ENCODE measurements around the gene PRKN.
A peak's percentile ranks its signal among the peaks of the same experiment; 100 is the strongest.

Gene PRKN

DNA sequence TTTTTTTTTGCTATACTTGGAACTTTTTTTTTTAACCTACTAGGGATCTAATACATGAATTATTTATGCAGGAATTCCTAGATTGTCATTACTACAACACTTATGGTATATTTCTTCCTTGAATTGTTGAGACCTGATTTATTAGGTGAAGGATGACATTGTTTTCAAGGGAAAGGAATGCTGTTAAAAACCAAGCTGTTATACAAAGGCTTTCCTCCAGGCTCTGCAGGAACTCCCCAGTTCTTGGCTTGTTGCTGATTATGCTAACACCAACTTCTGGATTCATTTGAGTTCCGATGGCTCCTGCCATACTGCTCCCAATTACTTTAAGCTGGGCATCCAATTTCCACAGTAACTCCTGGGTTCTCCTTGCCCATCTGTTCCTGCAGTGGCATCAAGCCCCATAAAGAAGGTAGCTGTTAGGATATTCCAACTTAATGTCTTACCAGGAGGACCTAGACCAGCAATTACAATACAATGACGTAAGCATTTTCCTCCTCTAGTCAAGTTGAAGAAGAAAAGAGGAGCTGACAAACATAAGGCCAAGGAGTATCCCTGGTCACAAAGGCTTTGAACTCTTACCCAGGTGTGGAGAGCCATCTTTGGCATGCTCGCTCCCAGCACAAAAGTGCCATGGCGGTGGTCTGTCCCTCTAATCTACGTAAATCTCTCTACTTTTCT lies 1237.8 kb downstream of the PRKN start:
- H4K8ac ChIP-seq (ENCODE audit: low read length) = no peak overlapping the region
- H2AK5ac ChIP-seq (ENCODE audit: low read length, severe bottlenecking) = no peak overlapping the region
- H3K27me3 ChIP-seq (ENCODE audit: control insufficient read depth in 1 of 2, insufficient read depth in 1 of 2, low read length in 2 of 2) = no peaks in the 10 kb centered on the region

DNA sequence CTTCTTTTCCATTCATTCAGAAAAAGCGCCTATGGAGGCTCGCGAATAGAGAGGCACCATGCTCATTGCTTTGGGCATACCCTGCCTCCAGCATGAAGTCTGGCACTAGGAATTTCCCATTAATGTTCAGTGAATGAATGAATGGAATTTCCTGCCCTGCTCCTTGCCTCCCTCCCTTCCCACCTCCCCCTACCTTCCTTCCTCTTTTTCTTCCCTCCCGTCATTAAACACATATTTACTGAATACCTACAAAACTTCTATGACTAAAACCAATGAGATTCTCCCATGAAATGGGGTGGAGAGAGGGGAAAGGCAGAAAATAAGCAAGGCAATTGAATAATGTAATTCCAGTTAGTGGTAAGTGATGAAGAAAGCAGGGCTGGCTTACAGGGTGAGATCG lies 1239.9 kb downstream of the PRKN start:
- H2BK12ac ChIP-seq (ENCODE audit: low read length in 2 of 2) = no peak overlapping the region
- H3K18ac ChIP-seq (ENCODE audit: low read depth in 1 of 2, low read length in 2 of 2) = no peak overlapping the region
- H3K79me1 ChIP-seq (replicated peaks; ENCODE audit: low read length, poor library complexity, severe bottlenecking) = no peaks in the 10 kb centered on the region
- no peak overlapping the region for H3K23ac ChIP-seq (ENCODE audit: low read length in 2 of 2)
- H3K14ac ChIP-seq (ENCODE audit: low read length in 2 of 2) = no peak overlapping the region
- no peaks in the 10 kb centered on the region for H3K36me3 ChIP-seq (ENCODE audit: control insufficient read depth in 1 of 2, insufficient read depth in 2 of 2, low read depth in 1 of 2, low read length in 2 of 2)
- H3K27me3 ChIP-seq (ENCODE audit: control insufficient read depth in 1 of 2, insufficient read depth in 1 of 2, low read length in 2 of 2) = no peaks in the 10 kb centered on the region
- no peak overlapping the region for H2BK15ac ChIP-seq (ENCODE audit: low read depth, poor library complexity, severe bottlenecking)
- H3K9me3 ChIP-seq (ENCODE audit: control insufficient read depth, low read length) = peaks cover 3% of the 10 kb centered on the region
- H3K4me1 ChIP-seq (ENCODE audit: control insufficient read depth, insufficient read depth, low read depth, low read length) = peaks cover 6% of the 10 kb centered on the region
- no peak overlapping the region for H2BK120ac ChIP-seq (ENCODE audit: low read depth, low read length)
- H2AFZ ChIP-seq (ENCODE audit: low read depth, low read length) = no peak overlapping the region
- no peak overlapping the region for H3K9ac ChIP-seq (ENCODE audit: low read length)
- H3K27ac ChIP-seq (ENCODE audit: low read length, poor library complexity, severe bottlenecking) = peak overlapping the region; percentile 3
- H2BK5ac ChIP-seq (ENCODE audit: low read depth, low read length, poor library complexity, severe bottlenecking) = no peak overlapping the region
- H2AK5ac ChIP-seq (ENCODE audit: low read length, severe bottlenecking) = no peak overlapping the region
- no peak for DNase-seq
- WGBS = 97% methylated on average over 4 of the region's 5 CpGs
- no peak overlapping the region for H3K4me3 ChIP-seq (ENCODE audit: insufficient read depth in 1 of 2, low read depth in 1 of 2, low read length in 2 of 2)
- no peak overlapping the region for H3K4ac ChIP-seq (ENCODE audit: low read depth in 1 of 2, low read length in 2 of 2)
- H4K8ac ChIP-seq (ENCODE audit: low read length) = no peak overlapping the region
- no peak overlapping the region for H3K4me2 ChIP-seq (ENCODE audit: low read length, poor library complexity, severe bottlenecking)
- H4K91ac ChIP-seq (ENCODE audit: low read length) = no peak overlapping the region

More for the DNA sequence above, 1237.8 kb downstream of the PRKN start:
- Histone ChIP-seq H4K91ac (ENCODE audit: low read length) (no peak overlapping the region), H3K14ac (ENCODE audit: low read length in 2 of 2) (no peak overlapping the region), H3K9ac (ENCODE audit: low read length) (no peak overlapping the region), H2BK15ac (ENCODE audit: low read depth, poor library complexity, severe bottlenecking) (no peak overlapping the region), H3K23ac (ENCODE audit: low read length in 2 of 2) (no peak overlapping the region), H3K27ac (ENCODE audit: low read length, poor library complexity, severe bottlenecking) (no peak overlapping the region), H3K79me1 (replicated peaks; ENCODE audit: low read length, poor library complexity, severe bottlenecking) (no peaks in the 10 kb centered on the region), H2BK120ac (ENCODE audit: low read depth, low read length) (no peak overlapping the region), H3K36me3 (ENCODE audit: control insufficient read depth in 1 of 2, insufficient read depth in 2 of 2, low read depth in 1 of 2, low read length in 2 of 2) (no peaks in the 10 kb centered on the region), H3K9me3 (ENCODE audit: control insufficient read depth, low read length) (peaks cover 3% of the 10 kb centered on the region), H2BK5ac (ENCODE audit: low read depth, low read length, poor library complexity, severe bottlenecking) (no peak overlapping the region), H3K4ac (ENCODE audit: low read depth in 1 of 2, low read length in 2 of 2) (no peak overlapping the region), H3K18ac (ENCODE audit: low read depth in 1 of 2, low read length in 2 of 2) (no peak overlapping the region), H3K4me2 (ENCODE audit: low read length, poor library complexity, severe bottlenecking) (no peak overlapping the region), H2BK12ac (ENCODE audit: low read length in 2 of 2) (no peak overlapping the region), H3K4me3 (ENCODE audit: insufficient read depth in 1 of 2, low read depth in 1 of 2, low read length in 2 of 2) (no peak overlapping the region), H2AFZ (ENCODE audit: low read depth, low read length) (no peak overlapping the region), H3K4me1 (ENCODE audit: control insufficient read depth, insufficient read depth, low read depth, low read length) (peaks cover 6% of the 10 kb centered on the region)
- no peak for DNase-seq
- WGBS = 90% methylated on average over 5 of the region's 5 CpGs

DNA sequence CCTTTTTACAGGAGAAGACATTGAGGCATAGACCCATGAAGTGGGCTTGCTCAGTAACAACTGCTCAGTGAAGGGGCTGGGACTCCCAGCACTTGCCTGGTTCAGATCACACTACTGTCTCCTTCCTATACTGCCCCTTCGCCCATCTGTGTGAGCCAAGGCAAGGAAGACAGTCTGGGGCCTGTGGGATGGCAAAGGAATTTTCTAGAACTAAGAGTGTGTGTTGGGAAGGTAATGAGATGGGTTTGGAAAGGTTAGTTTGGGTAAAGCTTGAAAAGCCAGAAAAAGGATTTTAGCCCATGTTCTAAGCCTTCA lies 1240.4 kb downstream of the PRKN start:
- 70% methylated on average over 1 of the region's 1 CpG for WGBS
- Histone ChIP-seq H3K18ac (ENCODE audit: low read depth in 1 of 2, low read length in 2 of 2) (no peak overlapping the region), H3K36me3 (ENCODE audit: control insufficient read depth in 1 of 2, insufficient read depth in 2 of 2, low read depth in 1 of 2, low read length in 2 of 2) (no peaks in the 10 kb centered on the region), H2AK5ac (ENCODE audit: low read length, severe bottlenecking) (peak overlapping the region; percentile 83), H3K4ac (ENCODE audit: low read depth in 1 of 2, low read length in 2 of 2) (no peak overlapping the region), H2BK15ac (ENCODE audit: low read depth, poor library complexity, severe bottlenecking) (no peak overlapping the region), H3K9me3 (ENCODE audit: control insufficient read depth, low read length) (peaks cover 3% of the 10 kb centered on the region), H2AFZ (ENCODE audit: low read depth, low read length) (no peak overlapping the region), H3K4me1 (ENCODE audit: control insufficient read depth, insufficient read depth, low read depth, low read length) (peaks cover 6% of the 10 kb centered on the region), H3K23ac (ENCODE audit: low read length in 2 of 2) (no peak overlapping the region), H3K14ac (ENCODE audit: low read length in 2 of 2) (no peak overlapping the region), H2BK12ac (ENCODE audit: low read length in 2 of 2) (no peak overlapping the region), H3K79me1 (replicated peaks; ENCODE audit: low read length, poor library complexity, severe bottlenecking) (no peaks in the 10 kb centered on the region), H2BK120ac (ENCODE audit: low read depth, low read length) (no peak overlapping the region), H3K9ac (ENCODE audit: low read length) (no peak overlapping the region), H3K4me3 (ENCODE audit: insufficient read depth in 1 of 2, low read depth in 1 of 2, low read length in 2 of 2) (no peak overlapping the region), H2BK5ac (ENCODE audit: low read depth, low read length, poor library complexity, severe bottlenecking) (peak overlapping the region; percentile 22), H3K27ac (ENCODE audit: low read length, poor library complexity, severe bottlenecking) (peak overlapping the region; percentile 13), H3K27me3 (ENCODE audit: control insufficient read depth in 1 of 2, insufficient read depth in 1 of 2, low read length in 2 of 2) (no peaks in the 10 kb centered on the region), H4K8ac (ENCODE audit: low read length) (no peak overlapping the region), H4K91ac (ENCODE audit: low read length) (no peak overlapping the region), H3K4me2 (ENCODE audit: low read length, poor library complexity, severe bottlenecking) (no peak overlapping the region)
- DNase-seq = no peak

DNA sequence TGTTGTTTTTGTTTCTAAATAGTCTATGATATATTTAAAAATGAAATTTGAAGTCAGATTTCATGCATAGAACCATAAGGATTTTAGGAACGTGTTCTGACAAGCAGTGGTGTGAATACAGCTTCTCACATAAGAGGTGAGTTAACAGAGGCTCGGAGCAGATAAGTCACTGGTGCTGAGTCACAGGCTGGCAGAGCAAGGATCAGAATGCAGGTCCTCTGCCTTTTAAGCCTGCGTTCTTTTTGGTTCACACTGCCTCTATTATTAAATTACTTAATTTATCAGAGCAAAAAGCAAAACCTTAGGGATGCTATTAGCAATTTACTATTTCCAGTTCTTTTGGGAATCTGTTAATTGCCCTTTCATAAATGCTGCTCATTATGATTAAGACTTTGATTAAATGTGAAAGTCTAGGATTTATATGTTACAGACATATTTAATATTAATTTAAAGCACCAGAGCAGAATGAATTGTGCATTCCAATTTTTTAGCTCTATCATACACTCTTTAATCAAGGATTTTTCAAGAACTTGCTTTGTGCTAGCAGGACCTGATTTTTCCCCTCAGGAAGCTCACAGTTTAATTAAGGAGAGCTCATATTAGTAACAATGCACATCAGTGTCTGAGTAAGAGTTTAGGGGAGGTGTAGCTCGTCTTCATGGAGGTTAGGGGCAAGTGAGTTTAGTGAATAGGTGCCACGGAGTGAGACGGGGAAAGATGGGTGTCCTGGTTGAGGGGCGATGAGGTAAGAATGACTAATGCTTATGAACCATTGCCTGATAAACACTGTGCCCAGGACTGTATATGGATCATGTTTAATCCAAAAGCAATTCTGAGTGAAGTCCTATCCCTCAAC lies 1241.0 kb downstream of the PRKN start:
- H3K36me3 ChIP-seq (ENCODE audit: control insufficient read depth in 1 of 2, insufficient read depth in 2 of 2, low read depth in 1 of 2, low read length in 2 of 2) = no peaks in the 10 kb centered on the region
- no peak overlapping the region for H3K4ac ChIP-seq (ENCODE audit: low read depth in 1 of 2, low read length in 2 of 2)
- H4K8ac ChIP-seq (ENCODE audit: low read length) = no peak overlapping the region
- no peak overlapping the region for H4K91ac ChIP-seq (ENCODE audit: low read length)
- H3K4me3 ChIP-seq (ENCODE audit: insufficient read depth in 1 of 2, low read depth in 1 of 2, low read length in 2 of 2) = no peak overlapping the region
- 40% methylated on average over 5 of the region's 7 CpGs for WGBS
- H3K14ac ChIP-seq (ENCODE audit: low read length in 2 of 2) = no peak overlapping the region
- H3K18ac ChIP-seq (ENCODE audit: low read depth in 1 of 2, low read length in 2 of 2) = no peak overlapping the region
- peaks cover 6% of the 10 kb centered on the region for H3K4me1 ChIP-seq (ENCODE audit: control insufficient read depth, insufficient read depth, low read depth, low read length)
- H2BK12ac ChIP-seq (ENCODE audit: low read length in 2 of 2) = no peak overlapping the region
- no peak overlapping the region for H2BK120ac ChIP-seq (ENCODE audit: low read depth, low read length)
- H2BK5ac ChIP-seq (ENCODE audit: low read depth, low read length, poor library complexity, severe bottlenecking) = peak overlapping the region; percentile 22
- DNase-seq = peak; percentile 3
- H2BK15ac ChIP-seq (ENCODE audit: low read depth, poor library complexity, severe bottlenecking) = no peak overlapping the region
- no peak overlapping the region for H3K4me2 ChIP-seq (ENCODE audit: low read length, poor library complexity, severe bottlenecking)
- no peaks in the 10 kb centered on the region for H3K79me1 ChIP-seq (replicated peaks; ENCODE audit: low read length, poor library complexity, severe bottlenecking)
- H2AK5ac ChIP-seq (ENCODE audit: low read length, severe bottlenecking) = peak overlapping the region; percentile 39
- no peak overlapping the region for H3K9ac ChIP-seq (ENCODE audit: low read length)
- H3K27ac ChIP-seq (ENCODE audit: low read length, poor library complexity, severe bottlenecking) = peak overlapping the region; percentile 60
- no peaks in the 10 kb centered on the region for H3K27me3 ChIP-seq (ENCODE audit: control insufficient read depth in 1 of 2, insufficient read depth in 1 of 2, low read length in 2 of 2)
- no peak overlapping the region for H3K23ac ChIP-seq (ENCODE audit: low read length in 2 of 2)
- peaks cover 3% of the 10 kb centered on the region for H3K9me3 ChIP-seq (ENCODE audit: control insufficient read depth, low read length)
- H2AFZ ChIP-seq (ENCODE audit: low read depth, low read length) = no peak overlapping the region
